Measurements from ENCODE around the gene CLDND1.

- TF ChIP-seq, protein P1, sequence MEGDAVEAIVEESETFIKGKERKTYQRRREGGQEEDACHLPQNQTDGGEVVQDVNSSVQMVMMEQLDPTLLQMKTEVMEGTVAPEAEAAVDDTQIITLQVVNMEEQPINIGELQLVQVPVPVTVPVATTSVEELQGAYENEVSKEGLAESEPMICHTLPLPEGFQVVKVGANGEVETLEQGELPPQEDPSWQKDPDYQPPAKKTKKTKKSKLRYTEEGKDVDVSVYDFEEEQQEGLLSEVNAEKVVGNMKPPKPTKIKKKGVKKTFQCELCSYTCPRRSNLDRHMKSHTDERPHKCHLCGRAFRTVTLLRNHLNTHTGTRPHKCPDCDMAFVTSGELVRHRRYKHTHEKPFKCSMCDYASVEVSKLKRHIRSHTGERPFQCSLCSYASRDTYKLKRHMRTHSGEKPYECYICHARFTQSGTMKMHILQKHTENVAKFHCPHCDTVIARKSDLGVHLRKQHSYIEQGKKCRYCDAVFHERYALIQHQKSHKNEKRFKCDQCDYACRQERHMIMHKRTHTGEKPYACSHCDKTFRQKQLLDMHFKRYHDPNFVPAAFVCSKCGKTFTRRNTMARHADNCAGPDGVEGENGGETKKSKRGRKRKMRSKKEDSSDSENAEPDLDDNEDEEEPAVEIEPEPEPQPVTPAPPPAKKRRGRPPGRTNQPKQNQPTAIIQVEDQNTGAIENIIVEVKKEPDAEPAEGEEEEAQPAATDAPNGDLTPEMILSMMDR (IDR thresholded peaks at IDR 0.05), result no peak
- no peak for TF ChIP-seq POLR2A (IDR thresholded peaks at IDR 0.05)
Measured at GRCh38 chr3:98565843-98566242, 43.1 kb upstream of the CLDND1 start.

Data from esophagus squamous epithelium (tissue), 4 donors.